Left lung (tissue), 10 donors: ENCODE data around the gene XPNPEP3. TPM values are rescaled to one million over a fixed set of nuclear protein-coding genes. Genes with fewer than 3 reads are reported as not detected.
"Not testable (repeated sequence)": the region's sequence is repeated elsewhere in the genome, so short reads cannot be mapped to it uniquely, and the experiment has no call there.

Source experiments
- ATAC-seq: fragments of 200-7000 bp; cut with Tn5 transposase; one replicate; pipeline ENCODE4 v1.9.1; 2020; ENCODE audit warnings: moderate library complexity
- DNase-seq, 4 donors: peaks; one replicate each; pipeline ENCODE4 v3.0.0-alpha.2; 2013 to 2020
- H3K27ac ChIP-seq, 2 donors: fragments of 200-600 bp; sonication (generic) in 1 of 2; one replicate each; pipeline versions ENCODE4 v1.5.0 to v1.8.0; 2020 to 2021
- H3K27me3 ChIP-seq, 2 donors: fragments of 200-600 bp; sonication (generic) in 1 of 2; one replicate each; pipeline versions ENCODE4 v1.5.0 to v1.8.0; 2020 to 2021
- H3K36me3 ChIP-seq, 2 donors: fragments of 200-600 bp; sonication (generic) in 1 of 2; one replicate each; pipeline versions ENCODE4 v1.5.0 to v1.8.0; 2020 to 2021
- H3K4me1 ChIP-seq, 2 donors: fragments of 200-600 bp; one replicate each; pipeline ENCODE4 v1.8.0; 2021
- H3K4me3 ChIP-seq, 2 donors: fragments of 200-600 bp; sonication (generic) in 1 of 2; one replicate each; pipeline versions ENCODE4 v1.5.0 to v1.8.0; 2020 to 2021; ENCODE audit warnings: mild to moderate bottlenecking in 1 of 2
- H3K9me3 ChIP-seq, 2 donors: fragments of 200-600 bp; sonication (generic) in 1 of 2; one replicate each; pipeline versions ENCODE4 v1.5.0 to v1.8.0; 2020 to 2021
- CTCF ChIP-seq, 2 donors: fragments of 200-600 bp; sonication (generic) in 1 of 2; IDR thresholded peaks; one replicate each; pipeline versions ENCODE4 v1.5.0 to v1.8.0; 2021; ENCODE audit warnings: antibody characterized with exemption in 2 of 2
- intact Hi-C, 2 donors: fragments of 100-400 bp; cut with DNase I; formaldehyde crosslinking; loops; one replicate each; pipeline versions ENCODE4 v1.11.2 to v1.14.2; 2022
- polyA plus RNA-seq, 6 donors: library from polyadenylated mRNA; unstranded; fragments of 120-200 nt; gene quantifications; one replicate each; pipeline ENCODE4 v1.2.1, GENCODE V29; 2013; ENCODE audit not compliant: insufficient read length in 6 of 6
- total RNA-seq, 2 donors: library from RNA; stranded (reverse); fragmentation: NEBNext Ultra II Directional; extraction: Animal tissue kit (Norgen Biotek cat#: 25700); gene quantifications; one replicate each; pipeline ENCODE4 v1.2.1, GENCODE V29; 2021
- donor health status: DM: no; HTN: yes; CAD: no.
- donor health status: DM: no; HTN: no; CAD: no.

XPNPEP3 gene
- total and polyA plus RNA-seq, 8 donors = 12.1 to 25.6 (median 21.9) TPM

GRCh38 chr22:40894417-40894816 is 37.5 kb downstream of the XPNPEP3 start:
- Histone ChIP-seq H3K4me3 (no peak overlapping the region), H3K27ac (no peak overlapping the region), H3K27me3 (no peaks in the 10 kb centered on the region), H3K9me3 (no peaks in the 10 kb centered on the region), H3K36me3 (peaks cover 0 to 25% of the 10 kb centered on the region in 2 donors), H3K4me1 (peaks cover 0 to 3% of the 10 kb centered on the region in 2 donors)
- intact Hi-C loops = no loop called here
- no peak for TF ChIP-seq CTCF (IDR thresholded peaks at IDR 0.05)
- DNase-seq = no peak
- ATAC-seq = no peak

- peak; percentile 71 for ATAC-seq
- Histone ChIP-seq H3K36me3 (no peaks in the 10 kb centered on the region), H3K4me3 (no peak overlapping the region), H3K27ac (no peak overlapping the region), H3K27me3 (no peaks in the 10 kb centered on the region), H3K4me1 (peaks cover 0 to 3% of the 10 kb centered on the region in 2 donors), H3K9me3 (no peaks in the 10 kb centered on the region)
- DNase-seq = peak in 2 of 4 donors; percentile 42 to 63
- peak in 1 of 2 donors; percentile 33 for TF ChIP-seq CTCF (IDR thresholded peaks at IDR 0.05)
- intact Hi-C loops = no loop called here
These were observed 42.0 kb downstream of the XPNPEP3 start for GRCh38 chr22:40898850-40899357.

- H3K27me3 ChIP-seq = no peaks in the 10 kb centered on the region
- H3K4me1 ChIP-seq = no peaks in the 10 kb centered on the region
- DNase-seq = no peak
- no peaks in the 10 kb centered on the region for H3K9me3 ChIP-seq
- no peak for ATAC-seq
- intact Hi-C loops = no loop called here
- H3K4me3 ChIP-seq = no peak overlapping the region
- no peak for TF ChIP-seq CTCF (IDR thresholded peaks at IDR 0.05)
- H3K27ac ChIP-seq = no peak overlapping the region
- peaks cover 0 to 23% of the 10 kb centered on the region in 2 donors for H3K36me3 ChIP-seq
These were observed 47.2 kb downstream of the XPNPEP3 start for GRCh38 chr22:40904101-40904500.

- no peak for DNase-seq
- no peak for ATAC-seq
These were observed 51.9 kb downstream of the XPNPEP3 start for GRCh38 chr22:40908895-40909294.

GRCh38 chr22:40911772-40912171 is 54.8 kb downstream of the XPNPEP3 start:
- peak in 1 of 4 donors; percentile 7 for DNase-seq
- Histone ChIP-seq H3K4me3 (no peak overlapping the region), H3K27me3 (no peaks in the 10 kb centered on the region), H3K9me3 (no peaks in the 10 kb centered on the region), H3K36me3 (peaks cover 4 to 59% of the 10 kb centered on the region in 2 donors), H3K4me1 (no peaks in the 10 kb centered on the region), H3K27ac (no peak overlapping the region)
- TF ChIP-seq CTCF (IDR thresholded peaks at IDR 0.05) = no peak
- no peak for ATAC-seq
- intact Hi-C loops = no loop called here

More at GRCh38 chr22:40908895-40909294, 51.9 kb downstream of the XPNPEP3 start:
- Histone ChIP-seq H3K4me3 (no peak overlapping the region), H3K9me3 (no peaks in the 10 kb centered on the region), H3K4me1 (no peaks in the 10 kb centered on the region), H3K27me3 (no peaks in the 10 kb centered on the region), H3K27ac (no peak overlapping the region), H3K36me3 (peaks cover 4 to 41% of the 10 kb centered on the region in 2 donors)
- intact Hi-C loops = no loop called here
- no peak for TF ChIP-seq CTCF (IDR thresholded peaks at IDR 0.05)

- H3K4me1 ChIP-seq, H3K27ac ChIP-seq, intact Hi-C loops, H3K9me3 ChIP-seq, H3K27me3 ChIP-seq, ATAC-seq, H3K4me3 ChIP-seq, DNase-seq: not testable (repeated sequence)
- peaks cover 4 to 55% of the 10 kb centered on the region in 2 donors for H3K36me3 ChIP-seq
These were observed 56.0 kb downstream of the XPNPEP3 start for GRCh38 chr22:40912987-40913386.
